Panc1 (cell line): ENCODE results near the gene ATG4D. TPM values are rescaled to one million over a fixed set of nuclear protein-coding genes. Genes with fewer than 3 reads are reported as not detected.
A peak's percentile ranks its signal among the peaks of the same experiment; 100 is the strongest.

ENCODE experiments used
- ATAC-seq: fragments of 200-7000 bp; cut with Tn5 transposase; 2 replicates; pipeline ENCODE4 v1.9.1; 2020; ENCODE audit warnings: mild to moderate bottlenecking, moderate library complexity
- BruUV-seq: library from RNA; stranded (reverse); fragments of 400-500 nt; replicated peaks from 2 replicates; lab custom pipeline; 2021; lab: Mats Ljungman, UMichigan
- CTCF ChIA-PET: fragments of 300-600 bp; sonication (Branson Sonifier 250); formaldehyde crosslinking; loops from one replicate; lab custom pipeline; 2022; ENCODE audit warnings: antibody characterized with exemption; lab: Charles Lee
- POLR2A ChIA-PET: fragments of 300-600 bp; sonication (Branson Sonifier 250); formaldehyde crosslinking; loops from one replicate; lab custom pipeline; 2022; ENCODE audit warnings: antibody characterized with exemption; lab: Charles Lee
- DNase-seq: peaks from one replicate; pipeline ENCODE4 v3.0.0-alpha.2; 2010; ENCODE audit warnings: low read depth, low spot score
- H3K27ac ChIP-seq: 2 replicates; pipeline ENCODE4 v1.5.1; 2011; ENCODE audit warnings: mild to moderate bottlenecking, low read length, inconsistent platforms
- H3K27me3 ChIP-seq: fragments of 200-500 bp; sonication (Bioruptor generic); 2 replicates; pipeline ENCODE4 v1.6.0; 2014; ENCODE audit warnings: low read length, inconsistent platforms; ENCODE audit not compliant: control insufficient read depth, insufficient read depth
- H3K36me3 ChIP-seq: fragments of 200-500 bp; sonication (Bioruptor generic); 2 replicates; pipeline ENCODE4 v1.5.1; 2014; ENCODE audit warnings: inconsistent platforms, mild to moderate bottlenecking, low read length, moderate library complexity; ENCODE audit not compliant: control insufficient read depth, insufficient read depth
- H3K4me1 ChIP-seq: 2 replicates; pipeline ENCODE4 v1.5.1; 2011; ENCODE audit warnings: inconsistent platforms, mild to moderate bottlenecking, low read length, moderate library complexity; ENCODE audit not compliant: control insufficient read depth, insufficient read depth
- H3K4me3 ChIP-seq, 2 experiments: 2 replicates each; pipeline ENCODE4 v1.5.1; 2011 to 2012; ENCODE audit warnings: low read depth in 2 of 2, low read length in 2 of 2, mild to moderate bottlenecking in 2 of 2, inconsistent platforms in 1 of 2, moderate library complexity in 1 of 2
- H3K9me3 ChIP-seq: fragments of 200-500 bp; sonication (Bioruptor generic); 2 replicates; pipeline ENCODE4 v1.5.1; 2014; ENCODE audit warnings: low read depth, mild to moderate bottlenecking, inconsistent platforms, low read length, moderate library complexity; ENCODE audit not compliant: control insufficient read depth, insufficient read depth
- CTCF ChIP-seq: fragments of 450-650 bp; IDR thresholded peaks from 2 replicates; pipeline ENCODE4 v1.5.1; 2017; ENCODE audit warnings: mild to moderate bottlenecking
- POLR2AphosphoS5 ChIP-seq: IDR thresholded peaks from 2 replicates; pipeline ENCODE4 v1.6.1; 2012; ENCODE audit warnings: mild to moderate bottlenecking, low read depth, low read length, moderate library complexity
- SIN3A ChIP-seq: IDR thresholded peaks from 2 replicates; pipeline ENCODE4 v1.6.1; 2012; ENCODE audit warnings: low read depth, mild to moderate bottlenecking, low read length, moderate library complexity, borderline replicate concordance; ENCODE audit not compliant: insufficient read depth
- TCF7L2 ChIP-seq: IDR thresholded peaks from 2 replicates; pipeline ENCODE4 v1.6.1; 2011; ENCODE audit warnings: mild to moderate bottlenecking, low read depth, low read length, inconsistent platforms
- in situ Hi-C: cut with HindIII; loops from 2 replicates; pipeline ENCODE4 v1.10.0; 2016; ENCODE audit warnings: low sequenced_read_pairs, low pct_unique_long_range_greater_than_20kb
- intact Hi-C: fragments of 100-400 bp; cut with micrococcal nuclease; formaldehyde crosslinking; loops from one replicate; pipeline ENCODE4 v1.10.0; 2022; ENCODE audit not compliant: unreplicated experiment
- total RNA-seq: library from RNA; stranded (reverse); gene quantifications from one replicate; pipeline ENCODE4 v1.2.1, GENCODE V29; 2021; ENCODE audit not compliant: unreplicated experiment
- TF ChIP-seq, protein P1 (sequence below), 2 experiments: IDR thresholded peaks; 2 replicates each; pipeline ENCODE4 v1.6.1; 2011 to 2012; ENCODE audit warnings: low read depth in 2 of 2, control low read depth in 1 of 2, low read length in 1 of 2, mild to moderate bottlenecking in 1 of 2, moderate library complexity in 1 of 2; ENCODE audit not compliant: insufficient read depth in 1 of 2

ATG4D gene
- total RNA-seq, 1 experiment from 2014 or later = 28.0 TPM

- H3K36me3 ChIP-seq = no peaks in the 10 kb centered on the region; the same call in 1 of the 2 replicates
- no TSS peak for BruUV-seq
- intact Hi-C loops (no loop called here), in situ Hi-C loops (no loop called here)
- DNase-seq (no peak), ATAC-seq (peak; percentile 86)
- TF ChIP-seq TCF7L2 = no peak
- TF ChIP-seq SIN3A = no peak
- TF ChIP-seq, protein P1, sequence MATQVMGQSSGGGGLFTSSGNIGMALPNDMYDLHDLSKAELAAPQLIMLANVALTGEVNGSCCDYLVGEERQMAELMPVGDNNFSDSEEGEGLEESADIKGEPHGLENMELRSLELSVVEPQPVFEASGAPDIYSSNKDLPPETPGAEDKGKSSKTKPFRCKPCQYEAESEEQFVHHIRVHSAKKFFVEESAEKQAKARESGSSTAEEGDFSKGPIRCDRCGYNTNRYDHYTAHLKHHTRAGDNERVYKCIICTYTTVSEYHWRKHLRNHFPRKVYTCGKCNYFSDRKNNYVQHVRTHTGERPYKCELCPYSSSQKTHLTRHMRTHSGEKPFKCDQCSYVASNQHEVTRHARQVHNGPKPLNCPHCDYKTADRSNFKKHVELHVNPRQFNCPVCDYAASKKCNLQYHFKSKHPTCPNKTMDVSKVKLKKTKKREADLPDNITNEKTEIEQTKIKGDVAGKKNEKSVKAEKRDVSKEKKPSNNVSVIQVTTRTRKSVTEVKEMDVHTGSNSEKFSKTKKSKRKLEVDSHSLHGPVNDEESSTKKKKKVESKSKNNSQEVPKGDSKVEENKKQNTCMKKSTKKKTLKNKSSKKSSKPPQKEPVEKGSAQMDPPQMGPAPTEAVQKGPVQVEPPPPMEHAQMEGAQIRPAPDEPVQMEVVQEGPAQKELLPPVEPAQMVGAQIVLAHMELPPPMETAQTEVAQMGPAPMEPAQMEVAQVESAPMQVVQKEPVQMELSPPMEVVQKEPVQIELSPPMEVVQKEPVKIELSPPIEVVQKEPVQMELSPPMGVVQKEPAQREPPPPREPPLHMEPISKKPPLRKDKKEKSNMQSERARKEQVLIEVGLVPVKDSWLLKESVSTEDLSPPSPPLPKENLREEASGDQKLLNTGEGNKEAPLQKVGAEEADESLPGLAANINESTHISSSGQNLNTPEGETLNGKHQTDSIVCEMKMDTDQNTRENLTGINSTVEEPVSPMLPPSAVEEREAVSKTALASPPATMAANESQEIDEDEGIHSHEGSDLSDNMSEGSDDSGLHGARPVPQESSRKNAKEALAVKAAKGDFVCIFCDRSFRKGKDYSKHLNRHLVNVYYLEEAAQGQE (IDR thresholded peaks at IDR 0.05; ENCODE audit: insufficient read depth in 1 of 2, low read depth in 2 of 2, low read length in 1 of 2) = no peak
- TF ChIP-seq CTCF = no peak; the same call in 1 of the 2 replicates
- no peak for TF ChIP-seq POLR2AphosphoS5
- CTCF ChIA-PET = no interaction called here
- H3K4me3 ChIP-seq = peak within 1 kb of the TSS; percentile 59 to 76
- POLR2A ChIA-PET = no interaction called here
- H3K27me3 ChIP-seq = no peaks in the 10 kb centered on the region
- H3K9me3 ChIP-seq = no peaks in the 10 kb centered on the region
- peak within 1 kb of the TSS; percentile 59 for H3K27ac ChIP-seq
- peaks cover 13% of the 10 kb centered on the region for H3K4me1 ChIP-seq
These were observed 26.3 kb upstream of the ATG4D start, which contains the start of gene S1PR5 for GRCh38 chr19:10517361-10517759. S1PR5 (minus strand) TSS chr19:10517447; CDS start chr19:10515011, 2,436 bp downstream.

DNA sequence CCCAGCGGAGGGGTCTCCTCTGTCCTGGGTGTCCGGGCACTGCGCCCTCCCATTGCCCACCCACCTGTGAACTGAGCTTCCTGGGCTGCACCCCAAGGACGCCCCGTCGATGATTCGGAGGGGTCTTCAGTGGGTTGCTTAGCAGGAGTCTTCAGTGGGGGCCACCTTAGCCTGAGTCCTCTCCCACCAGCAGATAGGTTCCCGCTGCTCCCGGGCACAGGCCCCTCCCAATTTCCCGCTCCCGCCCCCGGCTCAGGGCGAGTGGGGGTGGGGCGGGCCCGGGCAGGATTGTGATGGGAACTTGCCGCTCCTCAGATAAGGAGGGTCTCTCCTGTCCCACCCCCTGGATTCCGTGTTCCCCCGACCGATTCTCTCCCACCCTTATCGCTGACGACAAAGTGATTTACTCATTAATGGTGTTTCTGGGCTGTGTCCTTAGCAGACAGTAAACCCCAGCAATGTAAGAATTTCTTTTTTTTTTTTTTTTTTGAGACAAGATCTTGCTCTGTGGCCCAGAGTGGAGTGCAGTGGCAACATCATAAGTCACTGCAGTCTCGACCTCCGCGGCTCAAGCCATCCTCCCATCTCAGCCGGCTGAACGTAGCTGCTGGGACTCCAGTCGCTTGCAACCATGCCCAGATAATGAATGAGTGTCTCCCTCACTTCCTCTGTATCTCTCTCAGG lies 25.8 kb upstream of the ATG4D start:
- ChIA-PET POLR2A (no interaction called here), CTCF (interaction anchor here (0.5 to 0.6 kb wide), 2 partner anchors 24 to 130 kb away, joined by 3 to 5 read pairs; no protein-coding TSS in a partner anchor)
- H3K4me3 ChIP-seq = peak overlapping the region; percentile 59 to 76
- no peaks in the 10 kb centered on the region for H3K9me3 ChIP-seq
- intact Hi-C loops (no loop called here), in situ Hi-C loops (no loop called here)
- ATAC-seq (peak; percentile 82), DNase-seq (no peak)
- no peaks in the 10 kb centered on the region; the same call in 1 of the 2 replicates for H3K36me3 ChIP-seq
- H3K27me3 ChIP-seq = no peaks in the 10 kb centered on the region
- no TSS peak for BruUV-seq
- TF ChIP-seq CTCF = no peak
- no peak for TF ChIP-seq POLR2AphosphoS5
- no peak for TF ChIP-seq SIN3A
- no peak for TF ChIP-seq TCF7L2
- TF ChIP-seq, protein P1 (IDR thresholded peaks at IDR 0.05; ENCODE audit: insufficient read depth in 1 of 2, low read depth in 2 of 2, low read length in 1 of 2) = no peak
- peaks cover 13% of the 10 kb centered on the region for H3K4me1 ChIP-seq
- H3K27ac ChIP-seq = peak overlapping the region; percentile 59
